Epithelial cell of esophagus (primary cell): ENCODE results near the gene MNAT1.

Experiments used
- DNase-seq: peaks from one replicate; pipeline ENCODE4 v3.0.0; 2010; ENCODE audit warnings: low read depth
- H3K4me3 ChIP-seq: 2 replicates; pipeline ENCODE4 v1.5.1; 2011; ENCODE audit warnings: mild to moderate bottlenecking, low read length, control low read depth
- CTCF ChIP-seq: IDR thresholded peaks from 2 replicates; pipeline ENCODE4 v1.5.1; 2011; ENCODE audit warnings: low read depth, mild to moderate bottlenecking, low read length, control low read depth, inconsistent platforms; ENCODE audit not compliant: insufficient read depth; ENCODE audit errors: missing control alignments

Gene MNAT1

GRCh38 chr14:60970146-60970545, 235.6 kb downstream of the MNAT1 start:
- no peak overlapping the region for H3K4me3 ChIP-seq
- no peak for TF ChIP-seq CTCF
- peak; percentile 29 for DNase-seq

DNA sequence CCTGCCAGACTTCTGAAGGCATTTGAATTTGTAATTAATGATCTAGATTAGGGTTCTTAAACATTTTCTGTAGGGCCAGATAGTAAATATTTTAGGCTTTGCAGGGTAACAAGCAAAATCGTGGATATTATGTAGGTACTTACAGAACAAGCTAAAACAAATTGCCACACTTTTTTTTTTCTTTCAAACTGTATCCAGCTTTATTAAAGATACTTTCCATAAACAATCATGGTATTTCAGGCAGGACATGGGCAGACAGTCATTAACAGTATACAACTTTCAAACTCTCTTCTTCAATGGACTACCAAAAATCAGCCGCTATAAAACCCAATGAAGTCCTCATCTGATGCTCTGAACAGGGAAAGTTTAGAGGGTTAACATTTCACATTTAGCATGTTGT, 236.7 kb downstream of the MNAT1 start:
- no peak overlapping the region for H3K4me3 ChIP-seq
- TF ChIP-seq CTCF = no peak
- no peak for DNase-seq

- H3K4me3 ChIP-seq = no peak overlapping the region
- no peak for DNase-seq
- no peak for TF ChIP-seq CTCF
Observed at GRCh38 chr14:60972295-60972694, 237.7 kb downstream of the MNAT1 start.

DNA sequence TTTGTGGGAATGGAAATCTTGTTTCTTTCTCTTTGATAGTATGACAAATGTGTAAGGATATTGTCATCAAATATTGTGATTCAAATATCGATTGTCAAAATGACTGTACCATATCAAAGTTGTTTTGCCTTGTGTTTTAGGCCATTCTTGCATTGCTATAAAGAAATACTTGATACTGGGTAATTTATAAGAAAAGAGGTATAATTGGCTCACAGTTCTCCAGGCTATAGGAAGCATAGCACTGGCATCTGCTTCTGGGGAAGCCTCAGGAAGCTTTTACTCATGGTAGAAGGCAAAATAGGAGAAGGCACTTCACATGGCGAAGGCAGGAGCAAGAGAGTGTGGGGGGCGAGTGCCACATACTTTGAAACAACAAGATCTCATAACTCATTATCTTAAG, 238.5 kb downstream of the MNAT1 start:
- no peak for TF ChIP-seq CTCF
- DNase-seq = no peak
- no peak overlapping the region for H3K4me3 ChIP-seq

DNA sequence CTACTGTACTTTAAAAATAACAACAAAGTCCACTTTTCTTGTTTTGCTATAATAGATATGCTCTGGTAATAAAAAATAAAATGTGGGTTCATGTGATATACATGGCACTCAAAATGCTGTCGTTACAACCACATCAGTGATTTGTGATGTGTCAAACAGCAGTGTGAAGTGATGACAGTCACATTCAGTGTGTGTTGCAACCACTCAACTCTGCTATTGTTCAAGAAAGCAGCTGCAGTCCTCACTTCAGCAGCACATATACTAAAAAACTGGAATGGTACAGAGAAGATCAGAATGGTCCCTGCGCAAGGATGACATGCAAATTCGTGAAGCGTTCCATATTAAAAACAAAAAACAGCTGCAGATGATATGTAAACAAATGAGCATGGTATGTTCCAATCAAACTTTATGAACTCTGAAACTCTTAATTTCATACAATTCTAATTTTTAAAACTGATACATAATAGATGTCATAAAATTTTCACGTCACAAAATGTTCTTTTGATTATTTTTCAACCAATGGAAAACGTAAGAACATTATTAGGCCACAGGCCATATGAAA, 239.6 kb downstream of the MNAT1 start:
- no peak for TF ChIP-seq CTCF
- no peak overlapping the region for H3K4me3 ChIP-seq

DNA sequence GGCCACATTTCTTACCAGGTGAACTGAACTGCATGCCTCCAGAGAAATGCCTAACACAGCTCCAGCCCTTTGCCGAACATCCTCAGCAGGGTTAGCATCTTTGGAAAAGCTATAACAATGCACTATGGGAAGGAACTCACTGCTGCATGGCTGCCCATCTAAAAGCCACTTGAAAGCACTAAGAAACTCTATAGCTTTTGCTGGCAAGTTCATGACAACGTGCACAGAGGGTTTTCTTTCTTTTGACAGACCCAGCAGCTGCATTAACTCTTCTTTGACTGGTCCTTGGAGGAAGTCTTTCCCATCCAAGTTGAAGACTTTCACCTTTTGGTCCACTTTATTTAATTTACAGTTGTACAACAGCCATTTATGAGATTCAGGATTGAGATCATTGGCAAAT, 241.0 kb downstream of the MNAT1 start:
- DNase-seq = no peak
- no peak for TF ChIP-seq CTCF

More for the DNA sequence above, 239.6 kb downstream of the MNAT1 start:
- no peak for DNase-seq

DNA sequence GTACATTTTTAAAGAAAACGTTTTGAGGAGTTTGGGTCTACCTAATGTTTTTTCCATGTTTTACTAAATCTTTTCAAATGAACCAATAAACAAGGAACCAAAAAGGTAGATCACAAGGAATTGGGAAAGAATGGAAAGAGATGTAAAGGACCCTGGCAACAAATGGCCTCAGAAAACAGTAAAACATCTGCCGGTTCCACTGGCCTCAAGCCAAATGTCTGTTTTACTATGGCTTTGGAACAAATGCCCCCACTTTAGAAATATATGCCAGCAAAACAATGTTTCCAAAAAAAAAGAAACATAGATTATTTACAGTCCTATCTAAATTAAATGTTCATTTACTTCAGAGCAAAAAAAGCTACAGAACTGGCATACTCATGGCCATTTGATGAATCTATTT, 243.3 kb downstream of the MNAT1 start:
- DNase-seq = no peak
- H3K4me3 ChIP-seq = peak overlapping the region; percentile 10
- TF ChIP-seq CTCF = no peak

More for the DNA sequence above, 241.0 kb downstream of the MNAT1 start:
- H3K4me3 ChIP-seq = no peak overlapping the region
